Hematopoietic multipotent progenitor cell treated with erythropoietin and hydrocortisone succinate and interleukin-3 and kit ligand, for 17 days (in vitro differentiated cells): Measurements from ENCODE around the gene KLF5.
"Not testable (repeated sequence)": the region's sequence is repeated elsewhere in the genome, so short reads cannot be mapped to it uniquely, and the experiment has no call there.

Experiments
- DNase-seq: peaks from one replicate; pipeline ENCODE4 v3.0.0-alpha.2; 2015; ENCODE audit warnings: low spot score

Gene KLF5

GRCh38 chr13:73058736-73059459, at the start of gene KLF5:
Gene KLF5 (plus strand): TSS chr13:73059005. CDS start chr13:73059328, 323 bp downstream.
- peak; percentile 80 for DNase-seq

DNA sequence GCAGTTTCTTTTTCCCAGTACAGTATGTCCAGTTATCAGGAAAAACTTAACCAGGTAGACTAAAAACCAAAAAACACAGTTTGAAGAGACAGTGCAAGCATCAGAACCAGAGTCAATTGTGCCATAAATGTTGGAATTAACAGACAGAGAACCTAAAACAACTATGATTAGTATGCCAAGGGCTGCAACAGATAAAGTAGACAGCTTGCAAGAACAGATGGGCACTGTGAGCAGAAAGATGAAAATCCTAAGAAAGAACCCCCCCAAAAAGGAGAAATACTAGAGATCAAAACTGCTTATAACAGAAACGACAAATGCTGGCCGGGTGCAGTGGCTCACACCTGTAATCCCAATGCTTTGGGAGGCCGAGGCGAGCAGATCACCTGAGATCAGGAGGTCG, 47.1 kb upstream of the KLF5 start:
- no peak for DNase-seq

GRCh38 chr13:73015805-73016204, 43.0 kb upstream of the KLF5 start:
- DNase-seq, result no peak

DNA sequence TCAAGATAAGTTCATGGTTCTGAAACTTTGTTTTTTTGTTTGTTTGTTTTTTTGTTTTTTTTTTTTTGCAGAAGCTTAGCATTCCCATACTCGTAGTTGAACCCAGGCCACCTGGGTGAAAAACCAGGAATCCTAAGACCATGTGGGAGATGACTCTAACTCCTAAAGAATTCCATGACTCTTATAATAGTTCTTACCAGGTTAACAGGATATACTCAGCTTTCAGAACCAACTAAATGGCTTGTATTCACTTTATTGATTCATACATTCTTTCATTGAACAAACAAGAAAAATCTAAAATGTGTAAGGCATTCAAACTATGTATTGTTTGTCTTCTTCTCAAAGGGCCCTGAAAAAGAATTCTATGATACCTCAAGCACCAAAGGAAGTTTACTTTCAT, 40.5 kb upstream of the KLF5 start:
- DNase-seq, result no peak

GRCh38 chr13:73025217-73026012, 33.4 kb upstream of the KLF5 start:
- no peak for DNase-seq

DNA sequence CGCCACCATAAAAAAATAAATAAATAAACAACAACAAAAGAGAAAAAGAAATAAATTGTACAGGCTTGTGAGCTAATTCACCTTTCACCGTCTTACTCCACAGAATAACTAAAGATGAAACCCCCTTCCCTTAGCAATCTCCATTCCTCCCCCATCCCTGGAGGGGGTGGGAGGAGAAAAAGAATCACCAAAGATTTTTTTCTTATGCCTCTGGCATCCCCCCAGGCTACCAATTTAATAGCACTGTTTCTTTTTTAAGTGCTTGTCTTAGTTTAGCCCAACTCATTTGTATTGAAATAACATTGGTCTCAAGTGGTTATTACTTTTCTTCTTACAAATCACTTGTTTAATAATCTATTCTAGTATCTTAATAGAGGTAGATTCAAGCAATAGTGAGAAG, 23.9 kb upstream of the KLF5 start:
- DNase-seq, result no peak

DNA sequence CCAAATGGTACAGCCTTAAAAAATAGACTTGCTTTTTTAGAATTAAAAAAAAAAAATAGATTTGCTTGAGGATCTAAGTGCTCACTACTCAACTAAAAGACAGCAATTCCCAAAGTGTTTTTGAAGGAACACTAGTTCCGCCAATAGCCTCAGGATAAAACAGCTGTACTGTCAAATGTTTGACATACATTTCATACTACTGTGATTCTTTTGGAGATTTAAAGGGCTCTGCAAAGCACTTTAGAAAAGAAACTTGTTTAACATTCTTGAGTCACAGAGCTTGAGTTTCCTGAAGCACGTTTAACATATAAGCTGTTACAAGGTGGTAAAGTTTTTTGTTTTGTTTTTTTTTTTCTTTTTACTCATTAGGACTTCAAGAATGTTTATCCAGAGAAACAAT, 23.1 kb upstream of the KLF5 start:
- no peak for DNase-seq

GRCh38 chr13:73036566-73036965, 22.2 kb upstream of the KLF5 start:
- DNase-seq, result no peak

GRCh38 chr13:73038064-73038463, 20.7 kb upstream of the KLF5 start:
- no peak for DNase-seq

DNA sequence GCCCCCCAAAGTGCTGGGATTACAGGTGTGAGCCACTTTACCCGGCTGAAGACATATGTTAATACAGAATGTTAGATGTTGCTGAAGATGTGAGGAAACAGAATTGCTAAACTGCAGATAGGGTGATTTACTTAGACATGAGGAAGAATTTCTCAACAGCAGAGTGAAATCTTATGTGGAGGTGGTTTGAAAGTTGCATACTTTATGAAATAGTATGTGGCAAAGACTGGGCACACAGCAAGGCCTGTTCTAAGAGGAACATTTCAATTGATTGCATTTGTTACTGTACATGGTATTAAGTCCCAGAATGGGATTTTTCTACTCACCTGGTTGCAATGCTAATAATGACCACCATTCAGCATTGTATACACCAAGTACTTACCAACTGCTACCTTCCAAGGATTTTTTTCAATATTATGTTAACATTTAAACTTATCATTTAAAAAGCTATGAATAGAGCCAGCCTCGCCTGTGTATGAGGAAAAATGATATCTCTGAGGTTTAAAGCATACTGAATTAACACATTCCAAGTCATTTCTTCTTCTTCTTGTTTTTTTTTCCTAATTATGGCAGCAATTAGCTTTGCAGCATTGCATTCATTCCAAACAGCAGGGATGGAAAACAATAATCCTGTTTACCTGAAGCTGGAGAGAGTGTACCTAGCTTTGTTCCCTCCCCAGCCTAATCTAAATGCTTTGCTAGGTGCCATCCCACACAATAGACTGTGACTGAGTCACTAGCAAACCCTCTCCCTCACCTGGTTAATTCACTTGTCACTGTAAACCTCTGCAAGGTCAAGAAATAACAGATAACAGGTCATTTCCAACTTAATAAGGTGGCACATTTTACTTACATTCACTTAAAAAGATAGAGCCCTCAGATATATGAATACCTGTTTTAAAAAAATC, 19.4 kb upstream of the KLF5 start:
- no peak for DNase-seq

DNA sequence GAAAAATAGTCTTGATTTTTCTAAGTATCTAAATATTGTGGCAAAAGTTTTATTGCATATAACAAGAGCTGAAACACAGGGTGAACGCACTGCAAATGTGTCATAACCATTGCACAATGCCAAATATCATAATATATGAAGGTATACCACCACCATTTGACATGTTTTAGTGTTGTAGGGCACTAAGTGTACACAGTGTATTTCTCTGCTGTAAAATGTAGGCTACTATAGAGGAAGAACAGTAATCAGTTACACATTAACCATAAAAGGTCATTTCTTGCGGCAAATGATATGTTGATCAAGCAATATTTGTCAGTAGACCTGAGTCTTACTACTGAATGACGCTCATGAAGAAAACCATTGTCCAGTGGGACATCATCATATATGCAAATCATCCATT, 18.3 kb upstream of the KLF5 start:
- DNase-seq, result no peak

- DNase-seq, result no peak
Observed at GRCh38 chr13:73040968-73041596, 17.7 kb upstream of the KLF5 start.

DNA sequence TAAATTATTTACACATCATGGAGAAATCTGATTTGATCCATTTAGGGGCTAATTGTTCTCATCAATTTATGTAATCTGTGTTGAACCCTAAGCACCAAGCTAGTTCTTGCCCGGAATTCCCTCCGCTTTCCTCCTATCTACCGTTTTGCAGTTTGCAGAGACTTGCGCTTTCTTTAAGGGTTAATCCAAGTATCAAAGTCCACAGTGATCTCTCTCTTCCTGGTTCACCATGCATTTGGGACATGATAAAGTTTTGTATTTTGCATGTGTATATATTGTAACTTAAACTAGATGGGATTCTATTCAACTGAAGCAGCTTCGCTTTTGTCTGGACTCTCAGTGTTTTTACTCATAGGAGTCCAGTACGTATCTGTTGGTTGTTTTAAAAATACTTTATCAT, 13.8 kb upstream of the KLF5 start:
- DNase-seq, result no peak

- not testable (repeated sequence) for DNase-seq
Observed at GRCh38 chr13:73048615-73049014, 10.2 kb upstream of the KLF5 start.

- no peak for DNase-seq
Observed at GRCh38 chr13:73054712-73055111, 4.1 kb upstream of the KLF5 start.

DNA sequence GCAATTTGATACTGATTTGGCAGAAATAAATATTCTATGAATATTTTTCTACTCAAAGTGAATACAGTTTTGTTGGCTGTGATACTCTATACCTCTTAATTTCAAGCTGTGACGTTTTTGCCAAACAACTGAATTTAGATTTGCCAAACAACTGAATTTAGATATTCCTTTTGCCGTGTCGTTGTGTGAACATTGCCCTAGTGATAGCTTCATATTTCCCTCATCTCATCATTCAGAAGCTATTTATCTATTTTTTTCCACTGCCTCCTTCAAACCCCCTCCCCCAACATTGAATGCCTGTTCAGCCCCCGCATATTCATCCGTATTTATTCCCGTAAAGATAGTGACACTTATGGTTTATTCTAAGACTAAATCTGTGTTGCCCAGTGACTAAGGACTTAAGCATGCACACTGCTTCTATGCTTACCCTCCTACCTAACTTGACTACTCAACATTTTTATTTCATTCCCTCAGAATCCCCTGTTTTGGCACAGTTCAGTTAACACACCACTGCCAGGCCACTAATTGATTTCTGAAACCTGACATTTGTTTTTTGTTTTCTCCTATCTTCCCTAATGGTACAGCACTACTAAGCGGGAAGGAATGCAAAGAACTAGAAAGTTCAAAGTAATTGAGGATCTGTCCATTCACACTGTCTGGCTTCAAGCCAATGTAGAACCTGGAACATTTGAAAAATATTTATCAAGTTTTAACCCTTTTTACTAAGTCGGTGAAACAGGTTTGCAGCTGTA, 2.8 kb upstream of the KLF5 start:
- DNase-seq, result no peak

DNA sequence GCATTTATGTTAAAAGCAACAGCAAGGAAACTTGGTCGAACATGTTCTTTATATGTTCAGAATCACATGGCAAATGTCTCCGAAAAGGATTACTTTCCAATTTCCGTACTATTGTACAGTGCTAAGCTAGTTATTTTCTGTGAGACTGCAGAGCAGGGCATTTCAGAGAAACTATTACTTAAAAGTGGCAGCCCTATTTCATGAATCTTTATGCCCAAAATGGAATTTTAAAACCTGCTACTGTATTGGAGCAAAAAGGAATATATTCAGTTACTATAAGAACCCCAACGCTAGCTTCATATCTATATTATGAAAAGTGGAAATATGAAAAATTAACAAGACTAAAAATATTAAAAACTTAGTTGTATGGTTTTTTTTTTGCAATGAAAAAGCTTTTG, 2.2 kb upstream of the KLF5 start:
- no peak for DNase-seq

GRCh38 chr13:73057284-73058063, 1.3 kb upstream of the KLF5 start:
- no peak for DNase-seq

GRCh38 chr13:73058064-73058313, 816 bp upstream of the KLF5 start:
- no peak for DNase-seq

GRCh38 chr13:73058432-73058735, 421 bp upstream of the KLF5 start:
- no peak for DNase-seq
